Measurements from ENCODE around the gene MORN1.

- TF ChIP-seq CTCF (conservative IDR thresholded peaks at IDR 0.05) (no peak), EZH2 (IDR thresholded peaks at IDR 0.05; ENCODE audit: low read depth) (no peak)
These were observed 38.3 kb downstream of the MORN1 start for GRCh38 chr1:2352897-2353550.
